ENCODE results near the gene SLCO1B3.

DNA sequence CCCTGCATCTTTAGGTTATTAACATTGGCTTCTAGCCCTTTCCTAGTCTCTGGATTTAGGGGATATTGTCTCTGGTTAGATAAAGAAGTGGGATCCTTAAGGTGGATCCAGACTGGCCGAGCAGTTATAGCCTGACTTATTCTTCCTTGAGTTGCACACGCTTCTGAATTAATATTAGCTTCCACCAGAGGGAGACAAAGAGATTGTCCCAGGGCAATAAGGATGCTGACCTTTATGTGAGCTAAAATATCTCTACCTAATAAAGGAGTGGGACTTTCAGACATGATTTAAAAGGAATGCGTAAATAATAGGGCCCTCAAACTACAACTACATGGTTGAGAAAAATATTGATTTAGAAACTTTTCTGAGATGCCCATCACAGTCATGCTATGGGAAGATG is 139.7 kb downstream of the SLCO1B3 start:
- no peak for TF ChIP-seq POLR2A (IDR thresholded peaks at IDR 0.05)
- TF ChIP-seq POLR2AphosphoS5 (IDR thresholded peaks at IDR 0.05), result no peak
- TF ChIP-seq, protein P1, sequence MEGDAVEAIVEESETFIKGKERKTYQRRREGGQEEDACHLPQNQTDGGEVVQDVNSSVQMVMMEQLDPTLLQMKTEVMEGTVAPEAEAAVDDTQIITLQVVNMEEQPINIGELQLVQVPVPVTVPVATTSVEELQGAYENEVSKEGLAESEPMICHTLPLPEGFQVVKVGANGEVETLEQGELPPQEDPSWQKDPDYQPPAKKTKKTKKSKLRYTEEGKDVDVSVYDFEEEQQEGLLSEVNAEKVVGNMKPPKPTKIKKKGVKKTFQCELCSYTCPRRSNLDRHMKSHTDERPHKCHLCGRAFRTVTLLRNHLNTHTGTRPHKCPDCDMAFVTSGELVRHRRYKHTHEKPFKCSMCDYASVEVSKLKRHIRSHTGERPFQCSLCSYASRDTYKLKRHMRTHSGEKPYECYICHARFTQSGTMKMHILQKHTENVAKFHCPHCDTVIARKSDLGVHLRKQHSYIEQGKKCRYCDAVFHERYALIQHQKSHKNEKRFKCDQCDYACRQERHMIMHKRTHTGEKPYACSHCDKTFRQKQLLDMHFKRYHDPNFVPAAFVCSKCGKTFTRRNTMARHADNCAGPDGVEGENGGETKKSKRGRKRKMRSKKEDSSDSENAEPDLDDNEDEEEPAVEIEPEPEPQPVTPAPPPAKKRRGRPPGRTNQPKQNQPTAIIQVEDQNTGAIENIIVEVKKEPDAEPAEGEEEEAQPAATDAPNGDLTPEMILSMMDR (IDR thresholded peaks at IDR 0.05), result peak in 1 of 4 experiments; percentile 15
- no peak for TF ChIP-seq EP300 (IDR thresholded peaks at IDR 0.05)

All from sigmoid colon (tissue), 4 donors.